GM18867 (cell line): ENCODE results near the gene TCF25.
"Not testable (repeated sequence)": the region's sequence is repeated elsewhere in the genome, so short reads cannot be mapped to it uniquely, and the experiment has no call there.

Experiments
- ATAC-seq: cut with Tn5 transposase; IDR thresholded peaks from one replicate; pipeline ENCODE4 v1.9.1; 2021; ENCODE audit warnings: mild to moderate bottlenecking, moderate library complexity; ENCODE audit not compliant: unreplicated experiment

Gene TCF25

GRCh38 chr16:89917773-89918452, 44.5 kb downstream of the TCF25 start:
- peak; percentile 80 for ATAC-seq

GRCh38 chr16:89918453-89919347, 45.3 kb downstream of the TCF25 start, which contains the start of gene MC1R:
Gene MC1R, plus strand, starts transcription at chr16:89918862. Its CDS starts 397 bp downstream, at chr16:89919259.
- ATAC-seq, result no peak

- ATAC-seq, result no peak
These were observed 46.4 kb downstream of the TCF25 start for GRCh38 chr16:89919535-89920406.

GRCh38 chr16:89920723-89921122, 47.3 kb downstream of the TCF25 start:
- no peak for ATAC-seq

GRCh38 chr16:89921131-89921701, 47.8 kb downstream of the TCF25 start:
- no peak for ATAC-seq

- no peak for ATAC-seq
These were observed 48.5 kb downstream of the TCF25 start for GRCh38 chr16:89921702-89922476.

- ATAC-seq, result no peak
These were observed 49.1 kb downstream of the TCF25 start for GRCh38 chr16:89922477-89922883.

- peak; percentile 43 for ATAC-seq
These were observed 49.7 kb downstream of the TCF25 start, which contains the start of gene TUBB3 for GRCh38 chr16:89922884-89923639. Gene TUBB3, plus strand, starts transcription at chr16:89923342. Its CDS starts 60 bp downstream, at chr16:89923402.

GRCh38 chr16:89923640-89924296, 50.4 kb downstream of the TCF25 start:
- no peak for ATAC-seq

GRCh38 chr16:89924297-89924924, 51.0 kb downstream of the TCF25 start:
- ATAC-seq, result no peak

- ATAC-seq, result no peak
These were observed 51.5 kb downstream of the TCF25 start for GRCh38 chr16:89924925-89925307.

GRCh38 chr16:89925596-89926079, 52.2 kb downstream of the TCF25 start:
- peak; percentile 22 for ATAC-seq

- no peak for ATAC-seq
These were observed 58.0 kb downstream of the TCF25 start for GRCh38 chr16:89931305-89931896.

GRCh38 chr16:89931964-89932363, 58.6 kb downstream of the TCF25 start:
- ATAC-seq, result no peak

GRCh38 chr16:89934019-89934418, 60.6 kb downstream of the TCF25 start:
- ATAC-seq, result not testable (repeated sequence)

- no peak for ATAC-seq
These were observed 61.5 kb downstream of the TCF25 start for GRCh38 chr16:89934611-89935553.
